K562 (cell line): ENCODE measurements around the gene GPR25. TPM values are rescaled to one million over a fixed set of nuclear protein-coding genes. Genes with fewer than 3 reads are reported as not detected.

Source experiments
- ATAC-seq: fragments of 200-7000 bp; cut with Tn5 transposase; 3 replicates; pipeline ENCODE4 v1.9.1; 2020; ENCODE audit warnings: moderate library complexity
- BruUV-seq: library from RNA; stranded (reverse); fragments of 400-500 nt; replicated peaks from 2 replicates; lab custom pipeline; 2021; lab: Mats Ljungman, UMichigan
- CTCF ChIA-PET: fragments of 300-600 bp; formaldehyde crosslinking; extraction: SDS; loops from one replicate; lab custom pipeline; 2021; ENCODE audit warnings: low intra/inter-chr PET ratio; lab: Yijun Ruan, JAX
- POLR2A ChIA-PET: fragments of 300-600, 350-650 bp; sonication (Branson Sonifier 250); formaldehyde crosslinking; extraction: SDS; loops from one replicate; lab custom pipeline; 2021; ENCODE audit warnings: antibody characterized with exemption, inconsistent platforms; lab: Yijun Ruan, JAX
- DNase-seq, 4 experiments: peaks; one replicate each; pipeline versions ENCODE4 v3.0.0 to v3.0.0-alpha.2; 2011 to 2018; ENCODE audit warnings: low spot score in 3 of 4, mixed read lengths in 3 of 4; ENCODE audit errors: extremely low read depth in 1 of 4
- FAIRE-seq: peaks from 2 replicates; lab custom pipeline; 2011; peaks lifted over from hg19 to GRCh38; lab: Jason Lieb, UNC
- H2AFZ ChIP-seq: 2 replicates; pipeline ENCODE4 v1.6.0; 2011; ENCODE audit warnings: low read depth, low read length, control low read depth, inconsistent platforms
- H3K27ac ChIP-seq: fragments of 200-600 bp; 3 replicates; pipeline ENCODE4 v1.8.0; 2011; ENCODE audit warnings: low read depth, mild to moderate bottlenecking, control low read depth, inconsistent platforms, low read length, moderate library complexity, mixed read lengths; ENCODE audit errors: extremely low read depth
- H3K27me3 ChIP-seq, 2 experiments: fragments of 300-600 bp in 1 of 2; 2 replicates in 1 of 2; 3 replicates in 1 of 2; pipeline versions ENCODE4 v1.6.0 to v1.8.0; 2011; ENCODE audit warnings: inconsistent platforms in 2 of 2, low read length in 2 of 2, mild to moderate bottlenecking in 1 of 2, mixed read lengths in 1 of 2, moderate library complexity in 1 of 2; ENCODE audit not compliant: control insufficient read depth in 2 of 2, insufficient read depth in 2 of 2
- H3K36me3 ChIP-seq: fragments of 300-600 bp; 3 replicates; pipeline ENCODE4 v1.8.0; 2011; ENCODE audit warnings: mild to moderate bottlenecking, low read length, inconsistent platforms; ENCODE audit not compliant: control insufficient read depth, insufficient read depth
- H3K4me1 ChIP-seq, 2 experiments: fragments of 200-600 bp in 1 of 2; replicated peaks in 1 of 2; 2 replicates in 1 of 2; 3 replicates in 1 of 2; pipeline versions ENCODE4 v1.5.1 to v1.8.0; 2011; ENCODE audit warnings: inconsistent platforms in 2 of 2, low read length in 2 of 2, mild to moderate bottlenecking in 1 of 2, mixed read lengths in 1 of 2, moderate library complexity in 1 of 2; ENCODE audit not compliant: control insufficient read depth in 2 of 2, insufficient read depth in 2 of 2
- H3K4me2 ChIP-seq: 2 replicates; pipeline ENCODE4 v1.6.1; 2011; ENCODE audit warnings: low read length, control low read depth, inconsistent platforms, mixed read lengths; ENCODE audit not compliant: insufficient read depth
- H3K4me3 ChIP-seq: fragments of 200-600 bp; sonication (generic), shearing (Covaris generic); 2 replicates; pipeline ENCODE4 v1.5.1; 2016; ENCODE audit warnings: control low read depth, inconsistent platforms
- H3K79me2 ChIP-seq: fragments of 200-600 bp; 3 replicates; pipeline ENCODE4 v1.8.0; 2011; ENCODE audit warnings: low read length, inconsistent platforms; ENCODE audit not compliant: control insufficient read depth, insufficient read depth
- H3K9ac ChIP-seq, 2 experiments: 2 replicates each; pipeline versions ENCODE4 v1.6.0 to v1.6.1; 2011; ENCODE audit warnings: low read depth in 2 of 2, low read length in 2 of 2, control low read depth in 1 of 2, inconsistent platforms in 1 of 2, mild to moderate bottlenecking in 1 of 2, mixed read lengths in 1 of 2; ENCODE audit not compliant: insufficient read depth in 1 of 2
- H3K9me1 ChIP-seq: one replicate; pipeline ENCODE4 v1.6.0; 2011; ENCODE audit warnings: inconsistent platforms, mild to moderate bottlenecking, low read length, moderate library complexity; ENCODE audit not compliant: control insufficient read depth, insufficient read depth
- H3K9me3 ChIP-seq: replicated peaks from 2 replicates; pipeline ENCODE4 v1.5.1; 2011; ENCODE audit warnings: low read depth, low read length, inconsistent platforms; ENCODE audit not compliant: control insufficient read depth, insufficient read depth
- H4K20me1 ChIP-seq: replicated peaks from 2 replicates; pipeline ENCODE4 v1.6.1; 2011; ENCODE audit warnings: low read length, inconsistent platforms, mixed read lengths; ENCODE audit not compliant: control insufficient read depth, insufficient read depth
- BCL6 ChIP-seq: fragments of 250-450 bp; sonication (Bioruptor Pico); IDR thresholded peaks from 2 replicates; pipeline ENCODE4 v1.4.0; 2020
- CEBPG ChIP-seq, 3 experiments: fragments of 200-800 bp in 1 of 3; sonication (Bioruptor generic) in 1 of 3; sonication (generic) in 1 of 3; formaldehyde crosslinking in 1 of 3; IDR thresholded peaks in 2 of 3; conservative IDR thresholded peaks in 1 of 3; 2 replicates each; pipeline versions ENCODE4 v1.6.1 to v1.8.0; 2016 to 2022; ENCODE audit warnings: missing compliant biosample characterization in 2 of 3, missing genetic modification characterization in 2 of 3, mild to moderate bottlenecking in 1 of 3, missing genetic modification reagents in 1 of 3
- FUS ChIP-seq: fragments of 200-400 bp; formaldehyde crosslinking; optimal IDR thresholded peaks from 2 replicates; pipeline ENCODE3; 2017; ENCODE audit warnings: low read depth, low read length
- ILK ChIP-seq: fragments of 450-650 bp; IDR thresholded peaks from 2 replicates; pipeline ENCODE4 v1.6.1; 2016; ENCODE audit warnings: missing genetic modification characterization, low read depth, mild to moderate bottlenecking, missing compliant biosample characterization, moderate library complexity, borderline replicate concordance
- LARP7 ChIP-seq: fragments of 450-650 bp; IDR thresholded peaks from 2 replicates; pipeline ENCODE4 v1.6.1; 2016
- MTA2 ChIP-seq: fragments of 450-650 bp; IDR thresholded peaks from 2 replicates; pipeline ENCODE4 v1.6.1; 2016; ENCODE audit warnings: low read depth
- MTF1 ChIP-seq: fragments of 250-450 bp; sonication (Bioruptor Pico); IDR thresholded peaks from 2 replicates; pipeline ENCODE4 v1.9.0; 2021; ENCODE audit warnings: moderate library complexity, mild to moderate bottlenecking, inconsistent platforms, borderline replicate concordance
- NFIC ChIP-seq: fragments of 450-650 bp; IDR thresholded peaks from 2 replicates; pipeline ENCODE4 v1.6.1; 2017; ENCODE audit warnings: mild to moderate bottlenecking, inconsistent platforms
- POLR2A ChIP-seq: fragments of 450-650 bp; conservative IDR thresholded peaks from 2 replicates; pipeline ENCODE4 v1.6.1; 2016
- RBM25 ChIP-seq: fragments of 200-400 bp; formaldehyde crosslinking; IDR thresholded peaks from 2 replicates; pipeline ENCODE4 v1.6.1; 2018; ENCODE audit warnings: low read length, low read depth, moderate library complexity; ENCODE audit not compliant: severe bottlenecking
- RFX1 ChIP-seq: fragments of 450-650 bp; IDR thresholded peaks from 2 replicates; pipeline ENCODE4 v1.6.1; 2016; ENCODE audit warnings: mild to moderate bottlenecking, moderate library complexity
- TCFL5 ChIP-seq: fragments of 250-450 bp; sonication (Bioruptor Pico); conservative IDR thresholded peaks from 2 replicates; pipeline ENCODE4 v1.6.1; 2021; ENCODE audit warnings: mild to moderate bottlenecking, moderate library complexity, matching md5 sums
- ZBTB9 ChIP-seq: fragments of 450-650 bp; formaldehyde crosslinking; IDR thresholded peaks from 2 replicates; pipeline ENCODE4 v1.4.0; 2020; ENCODE audit warnings: mild to moderate bottlenecking, moderate library complexity
- ZNF146 ChIP-seq: IDR thresholded peaks from one replicate; pipeline ENCODE4 v1.6.1; 2018; ENCODE audit warnings: missing compliant biosample characterization; ENCODE audit not compliant: unreplicated experiment
- WGBS: fragments of 100-300 bp; shearing (Covaris generic); methylation state at CpG from one replicate; pipeline ENCODE4 v1.1.6; 2016; ENCODE audit warnings: low coverage, mixed read lengths; ENCODE audit not compliant: insufficient coverage; ENCODE audit errors: missing lambda C conversion rate; 5-methylcytosine and 5-hydroxymethylcytosine counted together
- in situ Hi-C: fragments of 300-500 bp; cut with MboI; formaldehyde crosslinking; loops from 4 replicates; pipeline ENCODE4 v1.15.0; 2018; ENCODE audit warnings: inconsistent platforms, mixed read lengths
- intact Hi-C: fragments of 100-400 bp; cut with micrococcal nuclease; formaldehyde crosslinking; loops from 2 replicates; pipeline ENCODE4 v1.14.2; 2022
- polyA plus RNA-seq, 8 experiments: library from polyadenylated mRNA; depleted of rRNA in 4 of 8; stranded (reverse) in 5 of 8; unstranded in 3 of 8; fragments of >200 nt; fragmentation: Nextera tagmentation in 2 of 8; fragmentation: Illumina TruSeq in 1 of 8; extraction: Ambion mirVana in 2 of 8; extraction: Trizol in 1 of 8; gene quantifications; 2 replicates each; pipeline versions ENCODE4 v1.2.1 to v1.2.3, GENCODE V29; 2011 to 2014; ENCODE audit warnings: inconsistent platforms in 1 of 8, missing spikeins in 1 of 8
- total RNA-seq, 7 experiments: library from RNA; depleted of rRNA in 6 of 7; stranded (reverse); fragments of >200 nt in 6 of 7; fragmentation: Illumina TruSeq in 2 of 7; extraction: Trizol in 2 of 7; gene quantifications; 2 replicates each; pipeline versions ENCODE4 v1.2.1 to v1.2.3, GENCODE V29; 2011 to 2021; ENCODE audit warnings: low replicate concordance in 1 of 7

The GPR25 gene
- total and polyA plus RNA-seq, 9 of the 15 experiments (the other 6 are each of a cell fraction or from before 2014, with no cell fraction given) = not detected

- CTCF ChIA-PET = no interaction called here
- TF ChIP-seq MTF1 (CRISPR knock-in tag) (no peak), POLR2A (no peak)
Observed at GRCh38 chr1:200834383-200834782, 38.4 kb upstream of the GPR25 start.

GRCh38 chr1:200836213-200836612, 36.6 kb upstream of the GPR25 start:
- POLR2A ChIA-PET = no interaction called here
- in situ Hi-C loops (no loop called here), intact Hi-C loops (no loop called here)
- no peak overlapping the region for H3K4me3 ChIP-seq
- no peak overlapping the region for H3K4me2 ChIP-seq
- DNase-seq (no peak), FAIRE-seq (no peak), ATAC-seq (no peak)
- H3K27ac ChIP-seq = no peak overlapping the region
- CTCF ChIA-PET = no interaction called here
- no peaks in the 10 kb centered on the region for H3K36me3 ChIP-seq
- H2AFZ ChIP-seq = no peak overlapping the region
- no peak overlapping the region for H3K9ac ChIP-seq
- H3K9me1 ChIP-seq = no peaks in the 10 kb centered on the region
- no peaks in the 10 kb centered on the region for H3K9me3 ChIP-seq
- BruUV-seq = no TSS peak
- no peaks in the 10 kb centered on the region for H3K4me1 ChIP-seq
- no peaks in the 10 kb centered on the region for H3K27me3 ChIP-seq
- H4K20me1 ChIP-seq = no peaks in the 10 kb centered on the region
- 43% methylated on average over 3 of the region's 3 CpGs for WGBS
- no peaks in the 10 kb centered on the region for H3K79me2 ChIP-seq
- peak; percentile 95 for TF ChIP-seq ZNF146 (CRISPR knock-in tag)
- no peak for TF ChIP-seq NFIC
- TF ChIP-seq CEBPG (CRISPR knock-in tag; IDR thresholded peaks at IDR 0.05) = no peak
- TF ChIP-seq CEBPG (tag; conservative IDR thresholded peaks at IDR 0.05 in 1 of 2, IDR thresholded peaks at IDR 0.05 in 1 of 2) = no peak
- TF ChIP-seq MTA2 = no peak
- peak; percentile 31 for TF ChIP-seq RBM25
- no peak for TF ChIP-seq LARP7
- TF ChIP-seq ILK (tag) = no peak
- TF ChIP-seq BCL6 (CRISPR knock-in tag) = no peak
- TF ChIP-seq ZBTB9 (CRISPR knock-in tag) = no peak
- no peak for TF ChIP-seq TCFL5 (CRISPR knock-in tag)
- no peak for TF ChIP-seq RFX1
- no peak for TF ChIP-seq FUS

More at GRCh38 chr1:200834383-200834782, 38.4 kb upstream of the GPR25 start:
- intact Hi-C loops (no loop called here), in situ Hi-C loops (no loop called here)
- Histone ChIP-seq H3K79me2 (no peaks in the 10 kb centered on the region), H3K9ac (no peak overlapping the region), H3K4me3 (no peak overlapping the region), H3K4me1 (no peaks in the 10 kb centered on the region), H3K36me3 (no peaks in the 10 kb centered on the region), H2AFZ (no peak overlapping the region), H3K27me3 (no peaks in the 10 kb centered on the region), H3K9me1 (no peaks in the 10 kb centered on the region), H3K9me3 (no peaks in the 10 kb centered on the region), H3K27ac (no peak overlapping the region), H3K4me2 (no peak overlapping the region), H4K20me1 (no peaks in the 10 kb centered on the region)
- WGBS = 51% methylated on average over 5 of the region's 5 CpGs
- BruUV-seq = no TSS peak
- FAIRE-seq (no peak), DNase-seq (no peak), ATAC-seq (no peak)
- POLR2A ChIA-PET = no interaction called here
